IMR-90 (cell line): Measurements from ENCODE around the gene TRPV3. TPM values are rescaled to one million over a fixed set of nuclear protein-coding genes. Genes with fewer than 3 reads are reported as not detected.

ENCODE experiments used
- ATAC-seq: fragments of 200-7000 bp; cut with Tn5 transposase; 2 replicates; pipeline ENCODE4 v1.9.1; 2020; ENCODE audit warnings: low read depth, mild to moderate bottlenecking, moderate library complexity
- BruUV-seq: library from RNA; stranded (reverse); fragments of 400-500 nt; replicated peaks from 2 replicates; lab custom pipeline; 2021; lab: Mats Ljungman, UMichigan
- CTCF ChIA-PET: fragments of 300-600 bp; formaldehyde crosslinking; extraction: SDS; loops from one replicate; lab custom pipeline; 2021; ENCODE audit warnings: antibody characterized with exemption; lab: Yijun Ruan, JAX
- POLR2A ChIA-PET: fragments of 300-600 bp; sonication (Branson Sonifier 250); formaldehyde crosslinking; loops from one replicate; lab custom pipeline; 2022; ENCODE audit warnings: antibody characterized with exemption; ENCODE audit not compliant: unreplicated experiment; lab: Charles Lee
- DNase-seq: peaks from one replicate; pipeline ENCODE4 v3.0.0; 2013
- H2AFZ ChIP-seq: replicated peaks from 2 replicates; pipeline ENCODE3; 2013; ENCODE audit warnings: low read length, mild to moderate bottlenecking; ENCODE audit not compliant: poor library complexity
- H2AK5ac ChIP-seq: 2 replicates; pipeline ENCODE4 v1.6.1; 2013; ENCODE audit warnings: low read depth, low read length, inconsistent platforms
- H2AK9ac ChIP-seq: replicated peaks from 2 replicates; pipeline ENCODE3; 2013; ENCODE audit warnings: mild to moderate bottlenecking, low read depth, low read length, moderate library complexity; ENCODE audit not compliant: poor library complexity
- H2BK120ac ChIP-seq: 2 replicates; pipeline ENCODE4 v1.6.1; 2013; ENCODE audit warnings: low read depth, low read length, inconsistent platforms
- H2BK15ac ChIP-seq: 3 replicates; pipeline ENCODE4 v1.6.1; 2013; ENCODE audit warnings: low read depth, low read length, inconsistent platforms
- H2BK20ac ChIP-seq: 2 replicates; pipeline ENCODE4 v1.6.1; 2013; ENCODE audit warnings: low read depth, mild to moderate bottlenecking, inconsistent platforms, low read length, moderate library complexity
- H2BK5ac ChIP-seq: 2 replicates; pipeline ENCODE4 v1.6.1; 2013; ENCODE audit warnings: mild to moderate bottlenecking, low read depth, low read length, inconsistent platforms; ENCODE audit not compliant: poor library complexity, severe bottlenecking
- H3K14ac ChIP-seq: replicated peaks from 2 replicates; pipeline ENCODE4 v1.6.1; 2013; ENCODE audit warnings: low read depth, low read length, inconsistent platforms
- H3K18ac ChIP-seq: 2 replicates; pipeline ENCODE4 v1.6.1; 2013; ENCODE audit warnings: low read depth, low read length, control low read depth
- H3K23ac ChIP-seq: 2 replicates; pipeline ENCODE4 v1.6.1; 2013; ENCODE audit warnings: low read depth, low read length, inconsistent platforms
- H3K27ac ChIP-seq: 2 replicates; pipeline ENCODE4 v1.5.1; 2013; ENCODE audit warnings: mild to moderate bottlenecking, control low read depth, low read length; ENCODE audit not compliant: insufficient read depth
- H3K27me3 ChIP-seq: 2 replicates; pipeline ENCODE4 v1.6.1; 2013; ENCODE audit warnings: low read length; ENCODE audit not compliant: control insufficient read depth, insufficient read depth
- H3K36me3 ChIP-seq: 2 replicates; pipeline ENCODE4 v1.6.1; 2013; ENCODE audit warnings: low read length, mixed read lengths; ENCODE audit not compliant: control insufficient read depth, insufficient read depth
- H3K4ac ChIP-seq: 2 replicates; pipeline ENCODE4 v1.6.1; 2013; ENCODE audit warnings: low read depth, low read length, inconsistent platforms
- H3K4me1 ChIP-seq: 2 replicates; pipeline ENCODE4 v1.6.1; 2013; ENCODE audit warnings: low read length, mixed read lengths; ENCODE audit not compliant: control insufficient read depth, insufficient read depth
- H3K4me2 ChIP-seq: 2 replicates; pipeline ENCODE4 v1.6.1; 2013; ENCODE audit warnings: low read depth, mild to moderate bottlenecking, control low read depth, low read length, moderate library complexity
- H3K4me3 ChIP-seq: 2 replicates; pipeline ENCODE4 v1.5.1; 2013; ENCODE audit warnings: low read depth, mild to moderate bottlenecking, control low read depth, low read length, moderate library complexity; ENCODE audit not compliant: insufficient read depth
- H3K56ac ChIP-seq: 2 replicates; pipeline ENCODE4 v1.6.1; 2013; ENCODE audit warnings: low read length, inconsistent platforms; ENCODE audit not compliant: insufficient read depth; ENCODE audit errors: extremely low read depth
- H3K79me1 ChIP-seq, 2 experiments: 2 replicates each; pipeline ENCODE4 v1.6.1; 2013; ENCODE audit warnings: low read length in 2 of 2, inconsistent platforms in 1 of 2, low read depth in 1 of 2
- H3K9ac ChIP-seq: 2 replicates; pipeline ENCODE4 v1.6.1; 2013; ENCODE audit warnings: low read depth, low read length, control low read depth
- H3K9me1 ChIP-seq: 2 replicates; pipeline ENCODE4 v1.6.1; 2013; ENCODE audit warnings: low read length, inconsistent platforms; ENCODE audit not compliant: insufficient read depth
- H3K9me3 ChIP-seq: 2 replicates; pipeline ENCODE4 v1.6.1; 2013; ENCODE audit warnings: low read length; ENCODE audit not compliant: control insufficient read depth, insufficient read depth
- H4K20me1 ChIP-seq: 2 replicates; pipeline ENCODE4 v1.6.1; 2013; ENCODE audit warnings: low read length, inconsistent platforms; ENCODE audit not compliant: insufficient read depth
- H4K5ac ChIP-seq: 2 replicates; pipeline ENCODE4 v1.6.1; 2013; ENCODE audit warnings: mild to moderate bottlenecking, low read depth, low read length, control low read depth
- H4K8ac ChIP-seq, 2 experiments: 2 replicates each; pipeline ENCODE4 v1.6.1; 2013; ENCODE audit warnings: low read depth in 2 of 2, low read length in 2 of 2, control low read depth in 1 of 2, inconsistent platforms in 1 of 2
- H4K91ac ChIP-seq: 2 replicates; pipeline ENCODE4 v1.6.1; 2013; ENCODE audit warnings: low read depth, low read length, inconsistent platforms; ENCODE audit not compliant: insufficient read depth
- BHLHE40 ChIP-seq: fragments of 150-350 bp; IDR thresholded peaks from 2 replicates; pipeline ENCODE4 v1.6.1; 2016; ENCODE audit warnings: mild to moderate bottlenecking, low read depth, low read length
- CEBPB ChIP-seq: IDR thresholded peaks from 2 replicates; pipeline ENCODE4 v1.6.1; 2012; ENCODE audit warnings: low read depth, low read length, improper control_type of control experiment
- ELK1 ChIP-seq: fragments of 150-350 bp; IDR thresholded peaks from 2 replicates; pipeline ENCODE4 v1.6.1; 2016; ENCODE audit warnings: low read depth, mild to moderate bottlenecking, low read length, moderate library complexity, borderline replicate concordance
- FOS ChIP-seq: fragments of 150-350 bp; IDR thresholded peaks from 2 replicates; pipeline ENCODE4 v1.6.1; 2016; ENCODE audit warnings: low read depth, low read length
- MAFK ChIP-seq: IDR thresholded peaks from 2 replicates; pipeline ENCODE4 v1.6.1; 2012; ENCODE audit warnings: low read depth, low read length, improper control_type of control experiment
- MAZ ChIP-seq: IDR thresholded peaks from 2 replicates; pipeline ENCODE4 v1.6.1; 2012; ENCODE audit warnings: low read depth, mild to moderate bottlenecking, low read length, improper control_type of control experiment, moderate library complexity, borderline replicate concordance
- MXI1 ChIP-seq: IDR thresholded peaks from 2 replicates; pipeline ENCODE4 v1.6.1; 2012; ENCODE audit warnings: low read depth, mild to moderate bottlenecking, low read length, moderate library complexity, borderline replicate concordance
- RCOR1 ChIP-seq: IDR thresholded peaks from 2 replicates; pipeline ENCODE4 v1.6.1; 2012; ENCODE audit warnings: mild to moderate bottlenecking, low read length, improper control_type of control experiment; ENCODE audit not compliant: insufficient replicate concordance
- RFX5 ChIP-seq: IDR thresholded peaks from 2 replicates; pipeline ENCODE4 v1.8.0; 2012; ENCODE audit warnings: low read depth, mild to moderate bottlenecking, low read length, moderate library complexity
- SMC3 ChIP-seq: fragments of 150-350 bp; IDR thresholded peaks from 2 replicates; pipeline ENCODE4 v1.6.1; 2016; ENCODE audit warnings: low read depth, mild to moderate bottlenecking, antibody characterized with exemption, low read length, moderate library complexity
- WGBS, 2 experiments: methylation state at CpG; one replicate each; pipeline versions ENCODE4 v1.1.5 to v1.1.7; 2013; ENCODE audit warnings: missing lambda C conversion rate in 2 of 2; ENCODE audit not compliant: insufficient read length in 1 of 2; ENCODE audit errors: extremely low coverage in 2 of 2; 5-methylcytosine and 5-hydroxymethylcytosine counted together
- dilution Hi-C: fragments of 300-500 bp; cut with HindIII; formaldehyde crosslinking; loops from one replicate; pipeline ENCODE4 v1.14.3; 2018; ENCODE audit warnings: low sequenced_read_pairs; ENCODE audit not compliant: unreplicated experiment
- in situ Hi-C: fragments of 300-500 bp; cut with MboI; formaldehyde crosslinking; loops from 3 replicates; pipeline ENCODE4 v1.14.3; 2019; ENCODE audit warnings: low sequenced_read_pairs, inconsistent platforms, mixed read lengths
- intact Hi-C: fragments of 100-400 bp; cut with micrococcal nuclease; formaldehyde crosslinking; loops from 2 replicates; pipeline ENCODE4 v1.10.0; 2022
- polyA plus RNA-seq, 3 experiments: library from polyadenylated mRNA; depleted of rRNA; stranded (reverse); fragments of >200 nt; gene quantifications; 2 replicates each; pipeline ENCODE4 v1.2.3, GENCODE V29; 2012; ENCODE audit warnings: low replicate concordance in 1 of 3
- total RNA-seq: library from RNA; depleted of rRNA; stranded (reverse); fragments of >200 nt; gene quantifications from 2 replicates; pipeline ENCODE4 v1.2.3, GENCODE V29; 2012
- TF ChIP-seq, protein P1 (sequence below): fragments of 150-350 bp; IDR thresholded peaks from 2 replicates; pipeline ENCODE4 v1.6.1; 2017; ENCODE audit warnings: mild to moderate bottlenecking, antibody characterized with exemption, low read length, low read depth

Gene TRPV3
- total and polyA plus RNA-seq, 2 of the 4 experiments (the other 2 are of a cell fraction), result 0.18 to 0.26 TPM

DNA sequence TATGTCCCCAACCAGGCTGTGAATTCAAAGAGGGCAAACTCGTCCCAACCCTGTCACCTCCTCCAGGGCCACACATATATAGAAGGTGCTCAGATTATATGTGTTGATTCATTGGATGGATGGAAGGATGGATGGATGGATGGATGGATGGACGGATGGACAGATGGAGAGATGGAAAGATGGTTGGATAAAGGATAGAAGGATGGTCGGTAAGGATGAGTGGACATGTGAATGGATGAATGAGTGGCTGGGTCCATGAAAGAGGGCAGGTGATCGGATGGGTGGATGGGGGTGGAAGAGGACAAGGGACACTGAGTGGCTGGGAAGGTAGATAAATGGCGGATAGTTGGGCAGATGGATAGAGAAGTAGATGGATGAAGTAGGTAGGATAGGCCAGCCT is 30.1 kb downstream of the TRPV3 start:
- dilution Hi-C loops (no loop called here), intact Hi-C loops (no loop called here)

More for the DNA sequence above, 30.1 kb downstream of the TRPV3 start:
- Histone ChIP-seq H3K4ac (no peak overlapping the region), H3K4me1 (no peaks in the 10 kb centered on the region), H3K9me3 (no peaks in the 10 kb centered on the region), H3K56ac (no peak overlapping the region), H4K5ac (no peak overlapping the region), H2AK5ac (no peak overlapping the region), H2AFZ (no peak overlapping the region), H3K27me3 (no peaks in the 10 kb centered on the region), H3K18ac (no peak overlapping the region), H3K4me3 (no peak overlapping the region), H3K9me1 (no peaks in the 10 kb centered on the region), H2AK9ac (no peak overlapping the region), H3K27ac (no peak overlapping the region), H2BK20ac (no peak overlapping the region), H2BK15ac (no peak overlapping the region), H3K23ac (no peak overlapping the region), H4K8ac (no peak overlapping the region), H3K9ac (no peak overlapping the region), H4K20me1 (no peaks in the 10 kb centered on the region), H3K79me1 (no peaks in the 10 kb centered on the region), H4K91ac (no peak overlapping the region), H3K4me2 (no peak overlapping the region), H2BK120ac (no peak overlapping the region), H2BK5ac (no peak overlapping the region), H3K14ac (no peak overlapping the region), H3K36me3 (no peaks in the 10 kb centered on the region)
- BruUV-seq, result no TSS peak
- DNase-seq, result no peak
- WGBS, 2 experiments, result 75 to 100% methylated on average over 2 to 3 of the region's 5 CpGs
- CTCF ChIA-PET, result no interaction called here
- ATAC-seq, result no peak
- TF ChIP-seq RCOR1 (no peak), ELK1 (no peak), MXI1 (no peak), BHLHE40 (no peak), MAZ (no peak), CEBPB (no peak), RFX5 (no peak), FOS (no peak), SMC3 (no peak), MAFK (no peak)
- TF ChIP-seq, protein P1, sequence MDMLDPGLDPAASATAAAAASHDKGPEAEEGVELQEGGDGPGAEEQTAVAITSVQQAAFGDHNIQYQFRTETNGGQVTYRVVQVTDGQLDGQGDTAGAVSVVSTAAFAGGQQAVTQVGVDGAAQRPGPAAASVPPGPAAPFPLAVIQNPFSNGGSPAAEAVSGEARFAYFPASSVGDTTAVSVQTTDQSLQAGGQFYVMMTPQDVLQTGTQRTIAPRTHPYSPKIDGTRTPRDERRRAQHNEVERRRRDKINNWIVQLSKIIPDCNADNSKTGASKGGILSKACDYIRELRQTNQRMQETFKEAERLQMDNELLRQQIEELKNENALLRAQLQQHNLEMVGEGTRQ, result no peak
- in situ Hi-C loops, result no loop called here
- POLR2A ChIA-PET, result no interaction called here
